ENCODE results near the gene ITGA2B.
"Not testable (repeated sequence)": the region's sequence is repeated elsewhere in the genome, so short reads cannot be mapped to it uniquely, and the experiment has no call there.

ITGA2B gene

GRCh38 chr17:44344939-44345453, 44.5 kb downstream of the ITGA2B start, which contains the start of gene GRN:
TSS of gene GRN (plus strand) at chr17:44345302. CDS start at chr17:44349165, 3,863 bp downstream.
- intact Hi-C loops (cut with DNase I), result loop anchor here (5.0 kb wide), 1 partner anchor 133 kb away; no protein-coding TSS in a partner anchor
- peak; percentile 92 to 99 (median 98) for DNase-seq

DNA sequence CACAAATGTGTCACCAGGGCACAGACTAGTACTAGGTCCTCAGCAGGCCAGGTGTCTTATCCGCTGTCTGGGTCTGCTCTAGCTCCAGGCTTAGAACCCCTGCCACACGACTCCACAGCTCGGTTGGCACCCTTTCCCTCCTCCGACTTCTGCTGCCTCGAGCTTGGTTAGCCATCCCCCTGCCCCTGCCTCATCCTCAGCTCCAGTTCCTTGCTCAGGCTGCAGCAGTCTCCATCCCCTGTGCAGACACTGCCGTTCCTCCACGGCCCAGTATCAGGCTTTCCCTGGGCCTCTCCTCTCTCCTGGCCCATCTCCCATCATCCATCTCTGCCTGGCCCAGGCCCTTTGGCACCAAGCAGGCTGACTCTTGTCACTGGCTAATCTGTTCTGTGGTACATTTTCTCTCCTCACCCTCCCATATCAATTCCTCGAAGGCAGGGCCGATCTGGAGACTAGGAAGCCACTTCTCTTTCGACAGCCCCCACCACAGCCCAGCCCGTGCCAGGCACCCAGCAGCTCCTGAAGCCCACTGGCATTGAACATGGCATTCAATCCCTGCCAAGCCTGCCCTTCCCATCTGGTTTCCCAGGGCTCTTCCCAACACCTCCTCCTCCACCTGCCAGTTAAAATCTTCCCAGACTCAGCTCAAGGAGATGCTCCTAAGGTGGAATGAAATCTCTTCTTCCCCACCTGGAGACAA, 45.8 kb downstream of the ITGA2B start:
- intact Hi-C loops (cut with DNase I), result no loop called here
- DNase-seq, result no peak

DNA sequence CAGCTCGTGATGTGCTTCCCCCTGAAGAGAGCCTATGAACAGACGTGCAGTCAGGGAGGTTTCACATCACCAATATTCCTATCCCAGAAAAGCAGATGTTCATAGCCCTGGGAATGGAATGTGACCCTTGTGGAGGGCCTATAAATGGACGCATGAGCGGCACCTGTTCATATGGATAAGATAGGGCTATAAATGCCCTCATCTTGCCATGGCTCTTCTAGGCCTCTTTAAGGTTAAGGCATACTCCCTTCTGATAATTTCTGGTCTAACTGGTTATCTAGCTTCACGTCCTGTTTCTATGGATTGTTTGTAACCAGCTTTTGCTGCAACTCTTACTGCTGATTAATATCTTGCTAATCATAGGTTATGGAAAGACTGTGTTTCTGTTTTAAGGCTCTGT, 48.9 kb downstream of the ITGA2B start:
- DNase-seq; intact Hi-C loops (cut with DNase I): not testable (repeated sequence)

GRCh38 chr17:44338702-44339101, 50.7 kb downstream of the ITGA2B start:
- intact Hi-C loops (cut with DNase I), result no loop called here
- DNase-seq, result no peak

DNA sequence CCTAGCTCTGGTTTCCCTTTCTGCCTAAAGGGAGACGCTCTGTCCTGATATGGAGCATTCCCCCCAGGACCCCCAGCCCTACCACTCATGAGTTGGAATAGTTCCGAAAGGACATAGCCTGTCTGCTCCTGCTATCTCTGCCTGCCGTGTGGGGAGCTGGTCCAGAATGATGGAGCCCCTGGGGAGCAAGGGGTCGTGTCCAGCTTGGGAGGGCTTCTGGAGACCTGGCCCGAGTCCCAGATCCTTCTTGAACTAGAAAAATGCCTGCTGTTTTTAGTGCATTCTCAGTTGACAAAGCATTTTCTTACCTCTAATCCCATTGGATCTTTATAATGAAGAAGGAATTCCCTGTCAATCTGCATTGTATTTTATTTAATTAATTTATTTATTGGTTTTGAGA, 53.5 kb downstream of the ITGA2B start:
- intact Hi-C loops (cut with DNase I), result no loop called here

DNA sequence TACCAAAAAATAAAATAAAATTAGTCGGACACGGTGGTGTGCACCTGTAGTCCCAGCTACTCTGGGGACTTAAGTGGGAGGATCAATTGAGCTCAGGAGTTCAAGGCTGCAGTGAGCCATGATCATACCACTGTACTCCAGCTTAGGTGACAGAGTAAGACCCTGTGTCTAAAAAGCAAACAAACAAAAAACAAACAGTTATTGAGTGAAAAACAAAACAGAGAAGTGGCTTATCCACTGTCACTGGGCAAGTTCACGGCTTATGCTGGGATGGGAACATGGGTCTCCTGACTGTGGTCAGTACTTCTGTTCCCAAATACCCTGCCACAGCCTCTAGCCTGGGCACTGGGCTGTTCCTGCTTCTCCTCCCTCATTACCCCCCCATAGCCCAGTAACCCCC, 53.9 kb downstream of the ITGA2B start:
- no peak for DNase-seq
- intact Hi-C loops (cut with DNase I), result no loop called here

More for the DNA sequence above, 53.5 kb downstream of the ITGA2B start:
- no peak for DNase-seq

- DNase-seq, result no peak
- intact Hi-C loops (cut with DNase I), result no loop called here
Measured at GRCh38 chr17:44334727-44335126, 54.7 kb downstream of the ITGA2B start.

- no peak for DNase-seq
- intact Hi-C loops (cut with DNase I), result no loop called here
Measured at GRCh38 chr17:44334315-44334714, 55.1 kb downstream of the ITGA2B start.

DNA sequence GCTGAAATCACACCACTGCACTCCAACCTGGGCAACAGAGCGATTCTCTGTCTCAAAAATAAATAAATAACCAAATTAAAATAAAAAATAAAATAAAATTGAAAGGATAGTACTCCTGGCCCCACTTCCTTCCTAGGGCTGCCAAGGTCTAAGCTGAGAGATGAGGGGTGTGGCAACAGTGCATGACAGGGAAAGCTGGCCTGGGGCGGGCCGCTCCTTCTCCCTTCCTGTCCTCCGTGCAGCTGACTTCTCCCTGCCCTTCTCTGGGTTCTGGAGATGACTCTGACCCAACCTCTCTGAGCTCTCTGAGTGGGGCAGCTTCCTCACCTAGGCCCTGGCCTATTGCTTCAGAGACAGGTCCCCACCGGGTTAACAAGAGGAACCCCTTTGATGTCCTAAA, 56.1 kb downstream of the ITGA2B start:
- intact Hi-C loops (cut with DNase I), result no loop called here
- DNase-seq, result no peak

GRCh38 chr17:44331249-44331760, 58.1 kb downstream of the ITGA2B start:
- intact Hi-C loops (cut with DNase I), result no loop called here
- peak in 39 of 42 donors; percentile 38 to 91 (median 75) for DNase-seq

DNA sequence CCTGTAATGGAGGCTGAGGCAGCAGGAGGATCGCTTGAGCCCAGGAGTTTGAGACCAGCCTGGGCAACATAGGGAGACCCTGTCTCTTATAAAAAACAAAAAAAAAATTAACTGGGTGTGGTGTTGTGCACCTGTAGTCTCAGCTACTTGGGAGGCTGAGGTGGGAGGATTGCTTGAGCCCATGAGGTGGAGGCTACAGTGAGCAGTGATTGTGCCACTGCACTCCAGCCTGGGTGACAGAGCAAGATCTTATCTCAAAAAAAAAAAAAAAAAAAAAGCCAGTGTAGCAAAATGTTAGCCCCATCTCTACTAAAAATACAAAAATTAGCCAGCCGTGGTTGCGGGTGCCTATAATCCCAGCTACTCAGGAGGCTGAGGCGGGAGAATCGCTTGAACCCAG, 59.2 kb downstream of the ITGA2B start:
- intact Hi-C loops (cut with DNase I); DNase-seq: not testable (repeated sequence)

DNA sequence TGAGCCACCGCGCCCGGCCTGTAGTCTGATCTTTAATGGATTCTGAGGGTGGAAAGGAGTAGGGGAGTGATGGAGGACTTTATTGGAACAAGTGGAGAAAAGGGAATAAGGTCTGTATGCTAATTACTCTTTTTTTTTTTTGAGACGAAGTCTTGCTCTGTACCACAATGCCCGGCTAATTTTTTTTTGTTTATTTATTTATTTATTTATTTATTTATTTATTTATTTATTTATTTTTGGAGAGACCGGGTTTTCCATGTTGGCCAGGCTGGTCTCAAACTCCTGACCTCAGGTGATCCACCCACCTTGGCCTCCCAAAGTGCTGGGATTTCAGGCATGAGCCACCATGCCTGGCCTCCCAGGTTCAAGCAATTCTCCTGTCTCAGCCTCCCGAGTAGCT, 59.9 kb downstream of the ITGA2B start:
- DNase-seq; intact Hi-C loops (cut with DNase I): not testable (repeated sequence)

DNA sequence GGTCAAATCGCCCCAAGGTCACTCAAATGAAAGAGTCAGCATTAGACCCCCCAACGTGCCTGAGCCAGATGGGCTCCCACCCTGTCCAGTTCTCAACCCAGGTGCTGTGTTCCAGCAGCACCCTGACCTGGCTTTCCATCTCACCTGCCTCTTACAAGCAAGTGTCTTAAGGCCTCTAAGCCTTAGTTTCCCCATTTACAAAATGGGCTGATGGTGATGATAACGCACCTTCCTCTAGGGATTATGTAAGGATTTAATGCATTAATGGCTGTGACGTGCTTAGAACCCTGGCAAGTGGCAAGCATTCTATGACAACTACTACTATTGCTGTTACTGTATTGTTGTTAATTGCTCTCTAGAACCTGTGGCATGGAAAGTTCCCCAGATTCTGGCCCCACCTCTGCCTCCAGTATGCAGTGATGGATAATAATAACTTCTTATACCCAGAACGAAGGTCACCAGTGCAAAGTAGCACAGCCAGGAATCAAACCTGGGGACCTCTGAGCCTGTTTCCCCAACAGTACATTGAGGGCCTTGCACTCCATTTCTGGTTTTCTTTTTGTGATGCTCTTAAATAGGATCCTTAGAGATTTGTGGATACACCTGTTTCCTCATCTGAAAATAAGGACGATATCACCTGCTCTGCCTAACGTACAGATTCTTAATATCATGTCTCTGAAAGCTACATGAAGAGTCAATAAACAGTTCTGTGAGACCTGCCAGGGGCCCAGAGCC, 61.6 kb downstream of the ITGA2B start:
- DNase-seq, result no peak
- intact Hi-C loops (cut with DNase I), result loop anchor here (2.0 kb wide), 1 partner anchor 109 kb away; the partner anchor contains the start of gene UBTF

DNA sequence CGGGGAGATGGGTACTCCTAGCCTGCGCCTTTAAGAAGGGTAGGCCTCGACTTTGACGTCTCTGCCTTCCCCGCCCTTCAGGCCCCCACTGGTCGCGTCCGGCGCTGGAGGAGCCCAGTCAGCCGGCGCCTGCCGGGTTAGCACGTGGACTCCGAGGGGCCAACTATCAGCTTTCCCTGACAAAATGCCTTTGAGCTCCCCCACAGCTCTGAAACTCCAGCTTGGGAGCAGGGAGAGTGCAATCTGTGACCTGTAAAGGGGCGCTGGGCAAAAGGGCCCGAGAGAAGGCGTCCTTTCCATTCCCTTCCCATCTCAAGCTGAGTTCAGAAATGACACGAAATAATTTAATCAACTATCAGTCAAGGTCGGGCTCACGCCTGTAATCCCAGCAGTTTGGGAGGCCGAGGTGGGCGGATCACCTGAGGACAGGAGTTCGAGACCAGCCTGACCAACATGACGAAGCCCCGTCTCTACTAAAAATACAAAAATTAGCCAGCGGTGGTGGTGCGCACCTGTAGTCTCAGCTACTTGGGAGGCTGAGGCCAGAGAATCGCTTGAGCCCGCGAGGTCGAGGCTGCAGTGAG, 62.5 kb downstream of the ITGA2B start:
- intact Hi-C loops (cut with DNase I), result loop anchor here (2.0 kb wide), 1 partner anchor 108 kb away; the partner anchor contains the start of gene UBTF
- DNase-seq, result peak; percentile 96 to 100 (median 99)

- intact Hi-C loops (cut with DNase I), result no loop called here
- DNase-seq, result peak; percentile 82 to 99 (median 96)
Measured at GRCh38 chr17:44324571-44325275, 64.7 kb downstream of the ITGA2B start, which contains the start of gene SLC25A39. TSS of gene SLC25A39 (minus strand) at chr17:44324823. CDS start at chr17:44323562, 1,261 bp downstream.

- DNase-seq, result peak in 1 of 42 donors; percentile 34
- intact Hi-C loops (cut with DNase I), result no loop called here
Measured at GRCh38 chr17:44324092-44324570, 65.3 kb downstream of the ITGA2B start.

DNA sequence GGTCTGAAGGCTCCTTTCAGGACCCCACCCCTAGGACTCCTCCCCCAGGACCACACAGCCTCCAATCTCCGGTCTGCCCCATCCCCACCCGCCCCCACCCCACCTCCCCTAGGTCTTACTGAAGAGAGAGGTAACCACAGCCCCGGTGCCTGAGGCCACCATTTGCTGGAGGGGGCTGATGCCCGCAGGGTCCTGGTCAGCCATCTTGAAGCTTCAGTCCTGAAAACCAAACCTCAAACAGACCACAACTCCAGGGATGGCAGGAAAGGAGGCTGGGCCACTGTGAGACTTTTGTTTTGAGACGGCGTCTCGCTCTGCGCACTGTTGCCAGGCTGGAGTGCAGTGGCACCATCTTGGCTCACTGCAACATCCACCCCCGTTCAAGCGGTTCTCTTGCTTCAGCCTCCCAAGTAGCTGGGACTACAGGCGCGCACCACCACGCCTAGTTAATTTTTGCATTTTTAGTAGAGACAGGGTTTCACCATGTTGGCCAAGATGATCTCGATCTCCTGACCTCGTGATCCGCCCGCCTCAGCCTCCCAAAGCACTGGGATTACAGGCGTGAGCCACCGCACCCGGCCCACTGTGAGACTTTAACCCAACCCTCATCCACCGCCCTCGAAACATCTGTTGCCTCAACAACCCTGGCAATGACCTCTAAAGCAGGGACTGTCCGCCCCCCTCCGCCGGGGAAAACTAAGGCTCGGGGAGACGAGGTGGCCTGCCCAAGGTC, 65.9 kb downstream of the ITGA2B start:
- DNase-seq, result no peak
- intact Hi-C loops (cut with DNase I), result no loop called here
